Trophoblast cell (in vitro differentiated cells and primary cell): ENCODE data around the gene DGKD.

Experiments
- DNase-seq, 2 donors: peaks; one replicate each; pipeline ENCODE4 v3.0.0-alpha.2; 2016
- H2AFZ ChIP-seq: 2 replicates; pipeline ENCODE4 v1.6.1; 2013; ENCODE audit warnings: low read length, moderate library complexity, mild to moderate bottlenecking; ENCODE audit not compliant: insufficient read depth, poor library complexity
- H2AK5ac ChIP-seq: 2 replicates; pipeline ENCODE4 v1.6.1; 2013; ENCODE audit warnings: mild to moderate bottlenecking, low read length
- H2BK120ac ChIP-seq: 2 replicates; pipeline ENCODE4 v1.6.1; 2013; ENCODE audit warnings: low read length, mild to moderate bottlenecking, moderate library complexity; ENCODE audit not compliant: insufficient read depth, poor library complexity
- H2BK12ac ChIP-seq: 2 replicates; pipeline ENCODE4 v1.6.1; 2013; ENCODE audit warnings: mild to moderate bottlenecking, low read length, moderate library complexity
- H2BK5ac ChIP-seq: 2 replicates; pipeline ENCODE4 v1.6.1; 2013; ENCODE audit warnings: low read length, low read depth, moderate library complexity, mild to moderate bottlenecking; ENCODE audit not compliant: poor library complexity
- H3K14ac ChIP-seq: 2 replicates; pipeline ENCODE4 v1.6.1; 2013; ENCODE audit warnings: mild to moderate bottlenecking, low read length
- H3K18ac ChIP-seq: 2 replicates; pipeline ENCODE4 v1.6.1; 2013; ENCODE audit warnings: mild to moderate bottlenecking, low read length
- H3K23ac ChIP-seq: 2 replicates; pipeline ENCODE4 v1.6.1; 2013; ENCODE audit warnings: low read length
- H3K27ac ChIP-seq: 2 replicates; pipeline ENCODE4 v1.5.1; 2013; ENCODE audit warnings: low read depth, mild to moderate bottlenecking, inconsistent platforms, low read length, moderate library complexity
- H3K27me3 ChIP-seq: 2 replicates; pipeline ENCODE4 v1.6.1; 2013; ENCODE audit warnings: inconsistent platforms, mild to moderate bottlenecking, low read length, moderate library complexity; ENCODE audit not compliant: insufficient read depth
- H3K36me3 ChIP-seq, 2 experiments: 1 replicate in 1 of 2; 2 replicates in 1 of 2; pipeline ENCODE4 v1.6.1; 2013; ENCODE audit warnings: low read length in 2 of 2, mild to moderate bottlenecking in 2 of 2, moderate library complexity in 1 of 2; ENCODE audit not compliant: insufficient read depth in 2 of 2, control insufficient read depth in 1 of 2
- H3K4ac ChIP-seq: 2 replicates; pipeline ENCODE4 v1.6.1; 2013; ENCODE audit warnings: low read depth, mild to moderate bottlenecking, low read length, moderate library complexity
- H3K4me1 ChIP-seq, 2 experiments: 1 replicate in 1 of 2; 2 replicates in 1 of 2; pipeline ENCODE4 v1.6.1; 2013; ENCODE audit warnings: low read length in 2 of 2, mild to moderate bottlenecking in 2 of 2, moderate library complexity in 1 of 2; ENCODE audit not compliant: insufficient read depth in 2 of 2, control insufficient read depth in 1 of 2
- H3K4me2 ChIP-seq: 2 replicates; pipeline ENCODE4 v1.6.1; 2013; ENCODE audit warnings: inconsistent platforms, mild to moderate bottlenecking, low read length, moderate library complexity
- H3K4me3 ChIP-seq: 2 replicates; pipeline ENCODE4 v1.5.1; 2013; ENCODE audit warnings: mild to moderate bottlenecking, low read depth, low read length, inconsistent platforms
- H3K79me1 ChIP-seq: one replicate; pipeline ENCODE4 v1.6.1; 2013; ENCODE audit warnings: low read length
- H3K79me2 ChIP-seq: 2 replicates; pipeline ENCODE4 v1.6.1; 2013; ENCODE audit warnings: low read length, mild to moderate bottlenecking; ENCODE audit not compliant: control insufficient read depth, insufficient read depth, poor library complexity
- H3K9ac ChIP-seq: 2 replicates; pipeline ENCODE4 v1.6.1; 2013; ENCODE audit warnings: mild to moderate bottlenecking, low read length
- H3K9me3 ChIP-seq: 2 replicates; pipeline ENCODE4 v1.6.1; 2013; ENCODE audit warnings: low read depth, mild to moderate bottlenecking, control low read depth, inconsistent platforms, low read length; ENCODE audit not compliant: insufficient read depth
- H4K12ac ChIP-seq: 2 replicates; pipeline ENCODE4 v1.6.1; 2013; ENCODE audit warnings: low read depth, mild to moderate bottlenecking, low read length, moderate library complexity
- H4K8ac ChIP-seq: 2 replicates; pipeline ENCODE4 v1.6.1; 2013; ENCODE audit warnings: low read depth, mild to moderate bottlenecking, low read length, moderate library complexity
- H4K91ac ChIP-seq: one replicate; pipeline ENCODE4 v1.6.1; 2013; ENCODE audit warnings: low read depth, mild to moderate bottlenecking, low read length, moderate library complexity
- WGBS: extraction: QIAGEN DNeasy Blood & Tissue Kit; methylation state at CpG from one replicate; pipeline ENCODE4 v1.1.7; 2013; ENCODE audit warnings: missing lambda C conversion rate; ENCODE audit not compliant: insufficient read length, insufficient coverage; ENCODE audit errors: extremely low coverage; 5-methylcytosine and 5-hydroxymethylcytosine counted together

The DGKD gene

DNA sequence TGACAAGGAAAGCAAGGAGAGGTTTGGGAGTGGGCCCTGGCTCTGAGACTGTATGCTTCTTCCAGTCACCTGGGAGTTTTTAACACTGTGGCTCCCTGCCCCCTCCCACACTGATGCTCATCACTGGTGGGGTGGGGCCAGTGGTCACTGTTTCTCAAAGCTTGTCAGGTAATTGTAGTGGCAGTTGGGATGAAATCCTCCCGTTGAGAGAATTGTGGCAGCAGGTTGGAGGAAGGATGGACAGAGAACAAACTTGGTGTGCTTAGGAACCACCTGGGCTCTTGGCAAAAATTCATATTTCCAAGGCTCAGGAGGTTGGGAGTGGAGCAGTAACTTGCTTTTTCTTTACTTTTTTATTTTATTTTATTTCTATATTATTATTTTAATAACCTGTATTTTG, 25.1 kb downstream of the DGKD start:
- Histone ChIP-seq H3K4me1 (no peaks in the 10 kb centered on the region), H2AFZ (no peak overlapping the region), H2BK5ac (no peak overlapping the region), H3K18ac (no peak overlapping the region), H3K14ac (no peak overlapping the region), H4K91ac (no peak overlapping the region), H3K36me3 (no peaks in the 10 kb centered on the region), H2AK5ac (no peak overlapping the region), H3K4me2 (no peak overlapping the region), H3K9ac (no peak overlapping the region), H3K4ac (no peak overlapping the region), H3K27ac (no peak overlapping the region), H3K27me3 (no peaks in the 10 kb centered on the region), H3K4me3 (no peak overlapping the region), H3K9me3 (peaks cover 1% of the 10 kb centered on the region), H2BK12ac (no peak overlapping the region), H4K12ac (no peak overlapping the region), H3K79me1 (no peaks in the 10 kb centered on the region), H3K23ac (no peak overlapping the region), H4K8ac (no peak overlapping the region), H3K79me2 (no peaks in the 10 kb centered on the region), H2BK120ac (no peak overlapping the region)
- no CpG with 5 or more reads among the region's 1 CpG for WGBS
- DNase-seq: no peak

DNA sequence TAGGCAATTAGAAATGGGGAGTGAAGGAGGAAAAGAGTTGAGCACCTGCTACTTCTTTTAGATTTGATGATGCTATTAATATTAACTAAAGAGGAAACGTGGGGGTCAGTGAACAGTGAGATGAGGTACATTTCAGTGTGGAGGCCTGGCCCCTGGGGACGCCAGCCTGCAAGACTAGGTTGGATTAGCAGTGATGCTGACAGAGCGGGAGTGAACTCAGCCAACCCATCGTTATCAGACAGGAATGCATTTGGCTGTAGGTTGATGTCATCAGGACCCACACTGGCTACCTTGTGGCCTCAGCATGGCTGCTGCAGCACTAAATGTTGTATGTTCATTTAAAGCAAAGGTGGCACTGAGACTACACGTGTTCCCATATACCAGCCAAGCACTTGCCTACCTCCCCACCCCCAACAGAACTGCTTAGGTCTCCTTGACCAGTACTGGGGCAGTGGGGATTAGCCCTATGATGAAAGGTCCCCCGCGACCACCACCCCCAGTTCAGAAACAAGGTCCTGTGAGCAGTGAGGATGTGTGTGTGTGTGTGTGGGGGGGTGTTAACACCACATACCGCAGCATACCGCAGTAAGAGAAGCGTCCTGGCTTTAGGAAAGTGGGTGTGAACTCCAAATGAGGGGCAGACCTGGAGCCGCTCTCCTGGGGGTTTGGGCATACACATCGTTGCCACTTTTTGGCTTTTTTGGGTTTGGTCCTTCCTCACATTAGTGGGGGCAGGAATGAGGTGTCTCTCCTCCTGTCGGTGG, 26.0 kb downstream of the DGKD start:
- no peak overlapping the region for H3K23ac ChIP-seq
- no peak overlapping the region for H2BK12ac ChIP-seq
- no peak overlapping the region for H4K91ac ChIP-seq
- no peak overlapping the region for H2BK120ac ChIP-seq
- no peak overlapping the region for H4K8ac ChIP-seq
- H4K12ac ChIP-seq: no peak overlapping the region
- H3K4me2 ChIP-seq: no peak overlapping the region
- H3K9me3 ChIP-seq: peaks cover 1% of the 10 kb centered on the region
- no peaks in the 10 kb centered on the region for H3K4me1 ChIP-seq
- H3K4me3 ChIP-seq: no peak overlapping the region
- H3K36me3 ChIP-seq: no peaks in the 10 kb centered on the region
- H3K27ac ChIP-seq: no peak overlapping the region
- no peak overlapping the region for H3K4ac ChIP-seq
- no peaks in the 10 kb centered on the region for H3K79me2 ChIP-seq
- H2BK5ac ChIP-seq: no peak overlapping the region
- no peak overlapping the region for H3K18ac ChIP-seq
- H3K79me1 ChIP-seq: no peaks in the 10 kb centered on the region
- H2AK5ac ChIP-seq: no peak overlapping the region
- H3K9ac ChIP-seq: no peak overlapping the region
- H2AFZ ChIP-seq: no peak overlapping the region
- WGBS: no CpG with 5 or more reads among the region's 13 CpGs
- no peak for DNase-seq
- no peaks in the 10 kb centered on the region for H3K27me3 ChIP-seq
- no peak overlapping the region for H3K14ac ChIP-seq

DNA sequence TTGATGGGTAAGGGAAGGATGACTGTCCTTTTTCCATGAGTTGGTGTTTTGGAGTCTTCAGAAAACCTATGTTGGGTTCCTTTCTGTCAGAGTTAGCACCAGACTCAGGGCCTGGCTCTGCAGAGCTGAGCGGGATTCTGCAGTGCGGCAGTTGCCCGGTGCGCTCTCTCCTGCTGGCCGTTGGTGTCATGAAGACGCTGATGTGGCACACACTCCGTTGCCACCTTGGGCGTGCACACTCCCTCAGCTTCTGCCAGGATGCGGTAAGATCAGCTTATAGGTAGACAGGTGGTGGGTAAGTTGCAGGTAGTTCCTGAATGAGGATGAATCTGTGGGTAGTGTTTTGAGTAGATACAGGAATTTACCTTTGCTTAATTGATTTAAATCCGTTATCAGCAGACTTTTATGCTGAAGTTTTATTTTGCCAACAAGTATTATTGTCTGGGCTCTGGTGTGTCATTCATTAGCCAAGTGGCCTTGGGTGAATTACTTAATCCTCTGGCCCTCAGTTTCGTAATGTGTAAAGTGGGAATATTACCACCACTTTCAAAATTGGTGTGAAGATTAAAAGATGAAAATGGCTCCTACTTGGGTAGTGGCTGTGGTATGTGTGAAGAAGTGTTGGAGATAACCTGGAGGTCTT, 26.8 kb downstream of the DGKD start:
- Histone ChIP-seq H3K9ac (no peak overlapping the region), H3K4me2 (no peak overlapping the region), H2AFZ (no peak overlapping the region), H3K4me1 (no peaks in the 10 kb centered on the region), H3K4ac (no peak overlapping the region), H2BK5ac (no peak overlapping the region), H3K9me3 (peaks cover 1% of the 10 kb centered on the region), H2AK5ac (no peak overlapping the region), H2BK12ac (no peak overlapping the region), H3K79me1 (no peaks in the 10 kb centered on the region), H3K14ac (no peak overlapping the region), H3K36me3 (no peaks in the 10 kb centered on the region), H3K23ac (no peak overlapping the region), H3K4me3 (no peak overlapping the region), H4K8ac (no peak overlapping the region), H4K91ac (no peak overlapping the region), H2BK120ac (no peak overlapping the region), H3K27me3 (no peaks in the 10 kb centered on the region), H3K18ac (no peak overlapping the region), H4K12ac (no peak overlapping the region), H3K27ac (no peak overlapping the region), H3K79me2 (no peaks in the 10 kb centered on the region)
- no peak for DNase-seq
- WGBS: no CpG with 5 or more reads among the region's 11 CpGs

DNA sequence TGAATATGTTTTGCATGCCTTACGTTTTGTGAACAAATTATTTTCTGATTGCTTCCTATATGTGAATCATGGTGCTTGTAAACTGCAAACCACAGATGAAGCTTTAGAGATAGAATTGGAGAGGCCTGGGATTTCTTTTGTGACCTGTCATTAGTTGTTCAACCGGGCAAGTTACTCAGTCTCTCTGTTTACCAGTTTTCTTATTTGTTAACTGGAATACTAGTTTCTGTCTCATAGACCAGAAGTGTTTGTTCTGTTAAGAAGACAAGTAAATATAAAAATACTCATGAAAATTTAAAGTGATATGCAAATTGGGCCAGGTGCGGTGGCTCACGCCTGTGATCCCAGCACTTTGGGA, 27.3 kb downstream of the DGKD start:
- Histone ChIP-seq H2BK5ac (no peak overlapping the region), H3K4me2 (no peak overlapping the region), H3K4me3 (no peak overlapping the region), H3K79me2 (no peaks in the 10 kb centered on the region), H3K9me3 (peaks cover 1% of the 10 kb centered on the region), H2AFZ (no peak overlapping the region), H3K4ac (no peak overlapping the region), H4K91ac (no peak overlapping the region), H2AK5ac (no peak overlapping the region), H4K8ac (no peak overlapping the region), H2BK12ac (no peak overlapping the region), H3K23ac (no peak overlapping the region), H2BK120ac (no peak overlapping the region), H3K4me1 (no peaks in the 10 kb centered on the region), H3K27ac (no peak overlapping the region), H3K27me3 (no peaks in the 10 kb centered on the region), H3K14ac (no peak overlapping the region), H3K79me1 (no peaks in the 10 kb centered on the region), H4K12ac (no peak overlapping the region), H3K9ac (no peak overlapping the region), H3K36me3 (no peaks in the 10 kb centered on the region), H3K18ac (no peak overlapping the region)
- no peak for DNase-seq
- no CpG with 5 or more reads among the region's 4 CpGs for WGBS
